HUDEP-2 (cell line): ENCODE measurements around the gene ACAD9.
"Not testable (repeated sequence)": the region's sequence is repeated elsewhere in the genome, so short reads cannot be mapped to it uniquely, and the experiment has no call there.

Experiments
- DNase-seq, 76 experiments: peaks; one replicate each; lab custom pipeline; 2025; ENCODE audit not compliant: unreplicated experiment in 76 of 76; lab: John Stamatoyannopoulos, UW

Gene ACAD9

GRCh38 chr3:128879125-128879969, at the start of gene ACAD9:
ACAD9 (plus strand) TSS chr3:128879620; CDS start chr3:128879692, 72 bp downstream.
- DNase-seq = peak; percentile 61 to 99 (median 95)

- DNase-seq = not testable (repeated sequence)
Measured at GRCh38 chr3:128829925-128830625, 49.3 kb upstream of the ACAD9 start.

DNA sequence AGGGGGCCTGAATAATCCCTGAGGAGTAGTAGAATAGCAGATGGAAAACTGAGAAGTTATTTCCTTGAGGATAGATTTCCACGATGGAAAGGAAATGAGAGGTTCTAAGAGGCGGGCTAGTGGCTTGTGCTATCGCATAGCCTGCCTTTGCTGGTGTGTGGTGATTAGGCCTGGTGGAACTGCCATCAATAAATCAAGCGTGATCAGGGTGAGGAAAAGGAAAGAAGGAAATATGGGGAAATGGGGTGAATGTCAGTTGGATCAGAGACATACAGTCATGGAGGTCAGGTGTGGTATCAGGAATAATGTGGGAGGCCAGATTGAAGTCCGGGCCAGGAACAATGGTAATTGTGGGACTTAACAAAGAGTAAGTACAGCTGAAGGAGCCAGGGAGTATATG, 48.7 kb upstream of the ACAD9 start:
- DNase-seq = not testable (repeated sequence)

DNA sequence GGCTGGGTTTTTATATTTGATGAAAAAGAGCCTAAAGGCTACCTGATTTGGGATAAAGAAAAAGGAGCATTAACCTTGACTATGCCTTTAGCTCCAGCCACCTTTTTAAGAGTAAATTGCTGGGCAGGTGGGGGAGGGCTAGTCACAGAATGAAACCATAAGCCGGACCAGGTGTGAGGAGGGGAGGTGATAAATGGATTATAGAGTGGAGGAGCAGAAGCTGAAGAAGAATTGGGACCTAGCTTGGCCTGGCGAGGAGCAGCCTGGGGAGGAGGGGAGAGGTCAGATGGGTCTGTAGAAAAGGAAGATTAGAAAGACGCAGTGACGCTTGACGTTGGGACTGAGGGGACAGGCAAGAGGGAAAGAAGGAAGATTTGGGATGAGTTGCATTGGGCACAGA, 46.4 kb upstream of the ACAD9 start:
- DNase-seq = not testable (repeated sequence)

- DNase-seq = no peak
Measured at GRCh38 chr3:128835096-128835495, 44.3 kb upstream of the ACAD9 start.

- DNase-seq = peak in 4 of 76 experiments; percentile 15 to 25 (median 21)
Measured at GRCh38 chr3:128841926-128842920, 37.2 kb upstream of the ACAD9 start.

- DNase-seq = no peak
Measured at GRCh38 chr3:128844502-128844901, 34.9 kb upstream of the ACAD9 start.

DNA sequence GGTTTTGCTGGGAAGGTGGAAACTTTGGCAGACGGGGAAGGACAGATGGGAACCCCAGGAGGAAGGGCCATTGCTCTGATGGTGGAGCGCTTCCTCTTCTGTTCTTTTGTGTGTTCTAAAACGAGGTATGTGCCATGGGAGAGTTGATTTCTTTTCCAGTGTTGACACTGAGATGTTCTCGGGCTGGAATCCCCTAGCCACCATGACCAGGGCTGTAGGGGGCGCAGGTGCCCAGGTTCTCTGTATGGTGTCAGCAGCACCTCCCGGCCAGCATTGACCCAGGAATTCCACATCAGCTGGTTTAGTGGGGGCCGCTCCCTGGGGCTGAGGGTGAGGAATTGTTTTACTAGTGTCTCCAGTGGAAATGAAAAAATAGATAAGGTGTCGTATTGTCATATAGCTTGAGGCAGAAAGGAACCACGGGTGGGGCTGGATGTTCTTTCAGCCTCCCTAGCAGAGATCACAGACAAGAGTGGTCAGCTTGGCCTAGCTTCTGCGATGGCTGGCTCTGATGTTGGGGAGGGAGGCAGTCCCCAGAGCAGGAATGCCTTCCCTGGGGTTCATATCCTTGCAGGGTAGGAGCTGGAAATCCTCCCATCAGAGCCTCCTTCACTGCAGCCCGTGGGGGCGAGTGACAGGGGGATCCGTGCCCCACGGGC, 34.2 kb upstream of the ACAD9 start:
- peak in 17 of 76 experiments; percentile 7 to 35 (median 19) for DNase-seq

GRCh38 chr3:128845778-128846485, 33.5 kb upstream of the ACAD9 start:
- peak in 75 of 76 experiments; percentile 29 to 97 (median 93) for DNase-seq

DNA sequence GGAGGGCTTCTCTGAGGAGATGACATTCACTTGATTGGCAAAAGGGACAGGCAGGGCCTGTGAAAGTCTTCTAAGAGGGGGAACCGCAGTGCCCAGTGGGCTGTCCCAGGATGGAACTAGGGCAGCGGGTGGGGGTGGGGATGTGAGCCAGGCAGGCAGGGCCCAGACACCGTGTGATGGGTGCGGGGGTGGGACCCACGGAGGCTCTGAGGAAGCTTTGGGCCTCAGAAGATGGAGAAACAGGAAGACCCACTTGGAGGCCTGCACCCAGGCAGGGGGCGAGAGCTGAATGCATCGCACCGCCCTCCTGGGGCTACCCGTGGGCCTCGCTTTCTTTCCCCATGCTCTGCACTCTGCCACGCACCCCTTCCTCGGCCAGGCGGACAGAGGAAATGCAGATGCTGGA, 32.9 kb upstream of the ACAD9 start:
- DNase-seq = peak in 27 of 76 experiments; percentile 9 to 50 (median 33)

GRCh38 chr3:128847666-128848370, 31.6 kb upstream of the ACAD9 start:
- no peak for DNase-seq

- peak in 3 of 76 experiments; percentile 12 to 49 (median 24) for DNase-seq
Measured at GRCh38 chr3:128848936-128849335, 30.5 kb upstream of the ACAD9 start.

DNA sequence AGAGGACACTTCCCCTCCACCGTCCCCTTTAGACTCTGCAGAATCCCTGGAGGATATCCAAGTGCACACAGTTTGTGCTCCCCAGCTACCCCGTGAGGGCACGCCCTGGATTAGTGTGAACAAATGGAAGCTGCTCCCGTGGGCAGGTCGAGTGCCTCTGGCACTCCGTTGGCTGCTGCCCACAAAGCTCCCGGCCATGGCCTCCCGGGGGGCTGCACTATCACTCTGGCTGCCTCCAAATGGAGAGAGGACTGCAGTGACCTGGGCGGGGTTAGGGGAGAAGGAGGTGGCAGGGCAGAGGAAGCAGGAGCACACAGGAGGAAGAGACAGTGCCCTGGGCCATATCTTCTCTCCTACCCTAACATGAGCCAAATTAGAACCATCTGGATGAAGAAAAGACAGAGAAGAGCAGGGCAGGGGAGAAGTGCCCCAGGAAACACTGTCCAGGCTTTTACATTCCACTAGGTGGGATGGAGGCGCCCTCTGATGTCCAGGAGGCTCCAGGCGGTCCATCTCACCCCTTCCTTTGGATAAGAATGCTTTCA, 29.4 kb upstream of the ACAD9 start:
- peak in 40 of 76 experiments; percentile 7 to 83 (median 36) for DNase-seq

DNA sequence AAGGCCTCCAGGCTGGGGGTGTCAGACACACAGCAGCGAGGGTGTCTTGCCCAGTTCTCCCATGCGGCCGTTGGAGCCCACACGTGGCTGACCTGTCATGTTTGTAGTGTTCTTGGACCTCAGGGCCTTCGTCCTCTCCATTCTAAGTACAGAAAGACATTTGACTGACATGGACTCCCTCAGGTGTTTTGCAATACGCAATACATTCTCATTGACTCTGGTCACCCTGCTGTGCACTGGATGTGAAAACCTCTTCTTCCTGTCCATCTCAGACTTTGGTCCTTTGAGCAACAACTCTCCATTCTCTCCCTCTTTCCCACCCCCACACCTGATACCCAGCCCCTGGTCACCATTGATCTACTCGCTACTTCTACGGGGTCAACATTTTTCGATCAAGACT, 28.9 kb upstream of the ACAD9 start:
- DNase-seq = no peak

DNA sequence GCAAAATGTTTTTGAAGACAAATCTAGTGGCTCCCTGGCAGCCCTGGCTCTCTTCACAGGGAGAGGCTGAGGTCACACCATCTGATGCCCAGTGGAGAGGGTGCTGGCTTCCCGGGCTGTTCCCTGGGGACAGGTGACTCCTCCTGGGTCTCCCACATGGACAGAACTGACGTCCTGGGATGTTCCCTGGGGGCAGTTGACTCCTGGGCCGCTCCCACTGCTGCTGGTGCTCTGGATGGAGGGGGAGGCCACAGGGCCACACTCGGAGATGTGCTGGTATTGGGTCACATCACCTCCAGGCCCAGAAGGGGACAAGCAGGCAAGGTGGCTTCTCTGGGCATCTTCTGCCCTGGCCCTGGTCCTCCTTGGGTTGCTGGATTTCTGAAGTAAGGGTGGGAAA, 27.8 kb upstream of the ACAD9 start:
- DNase-seq = no peak

GRCh38 chr3:128853826-128854225, 25.6 kb upstream of the ACAD9 start:
- no peak for DNase-seq

- DNase-seq = no peak
Measured at GRCh38 chr3:128854475-128854874, 24.9 kb upstream of the ACAD9 start.

GRCh38 chr3:128855569-128855968, 23.9 kb upstream of the ACAD9 start:
- no peak for DNase-seq
